ENCODE measurements around the gene TUBB3. TPM values are rescaled to one million over a fixed set of nuclear protein-coding genes. Genes with fewer than 3 reads are reported as not detected.
"Not testable (repeated sequence)": the region's sequence is repeated elsewhere in the genome, so short reads cannot be mapped to it uniquely, and the experiment has no call there.

TUBB3 gene
- total RNA-seq, 1 experiment from 2014 or later = 52.1 TPM

DNA sequence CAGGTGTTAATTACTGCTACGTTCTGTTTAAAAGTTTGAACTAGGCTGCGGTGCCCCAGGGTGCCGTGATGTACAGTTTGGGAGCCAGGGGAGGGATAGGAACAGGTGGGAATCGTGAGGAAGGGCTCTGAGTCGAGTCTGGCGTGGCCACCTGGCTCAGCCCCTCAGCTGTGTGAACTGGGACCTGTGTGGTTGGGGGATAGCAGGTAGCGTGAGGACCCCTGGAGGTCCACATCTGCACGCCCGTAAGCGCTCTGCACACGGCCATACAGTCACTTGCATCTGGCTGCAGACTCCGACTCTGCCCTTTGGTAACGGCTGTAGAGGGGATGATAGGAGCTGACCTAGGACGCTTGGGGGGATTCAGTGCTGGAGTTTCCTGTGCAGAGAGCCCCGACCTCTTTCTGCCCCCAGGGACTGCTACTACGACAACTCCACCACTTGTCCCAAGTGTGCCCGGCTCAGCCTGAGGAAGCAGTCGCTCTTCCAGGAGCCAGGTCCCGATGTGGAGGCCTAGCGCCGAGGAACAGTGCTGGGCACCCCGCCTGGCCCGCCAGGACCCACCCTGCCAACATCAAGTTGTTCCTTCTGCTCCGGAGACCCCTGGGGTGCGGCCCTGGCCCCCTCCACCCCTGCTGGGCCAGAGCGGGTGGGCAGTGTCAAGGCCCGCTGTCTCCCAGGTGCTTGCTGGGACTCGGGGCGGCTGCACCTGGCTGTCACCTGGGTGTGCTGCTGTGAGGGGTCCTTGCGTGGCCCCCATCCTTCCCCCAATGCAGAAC is 42.5 kb downstream of the TUBB3 start:
- BruUV-seq (replicated peaks) = no TSS peak
- no peaks in the 10 kb centered on the region for H3K9me3 Mint-ChIP-seq (ENCODE audit: low read depth, unreplicated experiment)
- CTCF ChIA-PET = no interaction called here
- peaks cover 38% of the 10 kb centered on the region for H3K36me3 Mint-ChIP-seq (ENCODE audit: insufficient read depth, unreplicated experiment)
- no peaks in the 10 kb centered on the region for H3K27me3 Mint-ChIP-seq (ENCODE audit: unreplicated experiment)
- H3K4me1 Mint-ChIP-seq (ENCODE audit: low read depth, unreplicated experiment) = no peaks in the 10 kb centered on the region
- H3K27ac Mint-ChIP-seq (ENCODE audit: unreplicated experiment) = no peak overlapping the region
- intact Hi-C loops (cut with micrococcal nuclease; ENCODE audit: unreplicated experiment) = no loop called here
- DNase-seq = no peak
- no peak overlapping the region for H3K4me3 Mint-ChIP-seq (ENCODE audit: low read depth, unreplicated experiment)
- TF ChIP-seq CTCF (IDR thresholded peaks at IDR 0.05; ENCODE audit: unreplicated experiment) = no peak

DNA sequence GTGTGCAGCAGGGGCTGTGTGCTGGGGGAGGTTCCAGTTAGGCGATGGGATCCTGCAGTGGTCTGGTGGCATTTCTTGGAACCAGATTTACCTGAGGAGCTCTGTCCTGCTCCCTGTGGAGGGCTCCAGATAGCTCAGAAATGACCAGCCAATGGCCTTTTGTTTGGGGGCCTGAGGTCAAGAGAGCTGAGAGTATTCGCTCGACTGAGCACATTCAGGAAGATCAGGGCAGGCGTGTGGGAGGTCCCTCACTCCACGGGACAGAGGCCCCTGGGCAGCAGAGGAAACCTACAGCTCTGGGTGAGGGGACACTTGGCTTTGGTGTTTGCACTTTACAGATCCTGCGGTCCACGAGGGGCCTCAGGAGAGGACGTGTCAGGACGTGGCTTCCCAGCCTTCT is 43.6 kb downstream of the TUBB3 start:
- no peak overlapping the region for H3K4me3 Mint-ChIP-seq (ENCODE audit: low read depth, unreplicated experiment)
- intact Hi-C loops (cut with micrococcal nuclease; ENCODE audit: unreplicated experiment) = no loop called here
- no TSS peak for BruUV-seq (replicated peaks)
- no peak for DNase-seq
- H3K27me3 Mint-ChIP-seq (ENCODE audit: unreplicated experiment) = no peaks in the 10 kb centered on the region
- no peaks in the 10 kb centered on the region for H3K9me3 Mint-ChIP-seq (ENCODE audit: low read depth, unreplicated experiment)
- H3K27ac Mint-ChIP-seq (ENCODE audit: unreplicated experiment) = no peak overlapping the region
- TF ChIP-seq CTCF (IDR thresholded peaks at IDR 0.05; ENCODE audit: unreplicated experiment) = no peak
- CTCF ChIA-PET = no interaction called here
- peaks cover 9% of the 10 kb centered on the region for H3K4me1 Mint-ChIP-seq (ENCODE audit: low read depth, unreplicated experiment)
- peaks cover 49% of the 10 kb centered on the region for H3K36me3 Mint-ChIP-seq (ENCODE audit: insufficient read depth, unreplicated experiment)

- BruUV-seq (replicated peaks); CTCF ChIA-PET; DNase-seq; H3K9me3 Mint-ChIP-seq (ENCODE audit: low read depth, unreplicated experiment); H3K27ac Mint-ChIP-seq (ENCODE audit: unreplicated experiment); H3K4me1 Mint-ChIP-seq (ENCODE audit: low read depth, unreplicated experiment); H3K4me3 Mint-ChIP-seq (ENCODE audit: low read depth, unreplicated experiment); H3K27me3 Mint-ChIP-seq (ENCODE audit: unreplicated experiment); intact Hi-C loops (cut with micrococcal nuclease; ENCODE audit: unreplicated experiment): not testable (repeated sequence)
- H3K36me3 Mint-ChIP-seq (ENCODE audit: insufficient read depth, unreplicated experiment) = peaks cover 56% of the 10 kb centered on the region
Measured at GRCh38 chr16:89967436-89967835, 44.3 kb downstream of the TUBB3 start.

GRCh38 chr16:89968074-89968473 is 44.9 kb downstream of the TUBB3 start:
- H3K4me3 Mint-ChIP-seq (ENCODE audit: low read depth, unreplicated experiment); CTCF ChIA-PET; intact Hi-C loops (cut with micrococcal nuclease; ENCODE audit: unreplicated experiment); DNase-seq; H3K4me1 Mint-ChIP-seq (ENCODE audit: low read depth, unreplicated experiment); H3K27me3 Mint-ChIP-seq (ENCODE audit: unreplicated experiment); H3K27ac Mint-ChIP-seq (ENCODE audit: unreplicated experiment); BruUV-seq (replicated peaks); H3K9me3 Mint-ChIP-seq (ENCODE audit: low read depth, unreplicated experiment): not testable (repeated sequence)
- peaks cover 62% of the 10 kb centered on the region for H3K36me3 Mint-ChIP-seq (ENCODE audit: insufficient read depth, unreplicated experiment)

DNA sequence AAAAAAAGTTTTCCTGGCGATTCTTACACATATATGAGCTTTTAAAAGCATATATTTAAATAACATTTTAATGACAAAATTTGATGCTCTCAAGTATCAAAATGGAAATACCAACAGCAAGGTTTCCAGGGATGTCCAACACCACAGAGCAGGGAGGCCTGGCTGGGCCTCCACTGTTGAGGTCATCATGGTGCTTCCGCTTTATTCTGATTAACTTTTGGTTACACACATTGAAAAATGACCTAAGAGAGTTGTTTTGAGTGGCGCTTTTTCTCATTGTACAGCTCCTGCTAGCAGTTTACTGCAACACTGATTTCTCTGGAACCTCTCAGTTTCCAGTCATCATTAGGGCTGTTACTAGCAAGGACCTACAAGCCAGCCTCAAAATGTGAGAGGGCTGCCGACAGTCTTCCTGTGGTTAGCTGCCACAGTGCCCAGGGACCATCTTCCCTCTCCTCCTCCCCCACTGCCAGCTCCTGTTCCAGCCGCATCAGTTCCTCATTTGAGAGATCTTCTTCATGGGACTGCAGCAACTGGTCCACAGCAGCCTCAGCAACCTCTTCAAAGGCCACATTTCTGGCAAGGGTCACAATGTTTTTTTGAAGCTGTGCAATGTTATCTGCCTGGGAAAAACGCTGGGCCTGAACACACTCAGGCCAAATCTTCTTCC is 46.7 kb downstream of the TUBB3 start:
- Mint-ChIP-seq H3K4me1 (ENCODE audit: low read depth, unreplicated experiment) (peaks cover 23% of the 10 kb centered on the region), H3K27ac (ENCODE audit: unreplicated experiment) (no peak overlapping the region), H3K36me3 (ENCODE audit: insufficient read depth, unreplicated experiment) (peaks cover 67% of the 10 kb centered on the region), H3K4me3 (ENCODE audit: low read depth, unreplicated experiment) (no peak overlapping the region), H3K27me3 (ENCODE audit: unreplicated experiment) (no peaks in the 10 kb centered on the region), H3K9me3 (ENCODE audit: low read depth, unreplicated experiment) (no peaks in the 10 kb centered on the region)
- no peak for DNase-seq
- no peak for TF ChIP-seq CTCF (IDR thresholded peaks at IDR 0.05; ENCODE audit: unreplicated experiment)
- CTCF ChIA-PET = no interaction called here
- intact Hi-C loops (cut with micrococcal nuclease; ENCODE audit: unreplicated experiment) = no loop called here
- BruUV-seq (replicated peaks) = no TSS peak
